Mucosa of descending colon (tissue), 3 donors: ENCODE measurements around the gene RBM17. TPM values are rescaled to one million over a fixed set of nuclear protein-coding genes. Genes with fewer than 3 reads are reported as not detected.
A peak's percentile ranks its signal among the peaks of the same experiment; 100 is the strongest.

Experiments
- ATAC-seq: fragments of 200-7000 bp; cut with Tn5 transposase; one replicate; pipeline ENCODE4 v1.9.1; 2020; ENCODE audit warnings: mild to moderate bottlenecking, moderate library complexity
- DNase-seq, 3 donors: peaks; one replicate each; pipeline ENCODE4 v3.0.0-alpha.2; 2020
- H3K36me3 ChIP-seq: fragments of 200-600 bp; one replicate; pipeline ENCODE4 v1.8.0; 2021; ENCODE audit warnings: low read depth, mild to moderate bottlenecking
- H3K4me1 ChIP-seq: fragments of 200-600 bp; one replicate; pipeline ENCODE4 v1.8.0; 2021; ENCODE audit warnings: low read depth, mild to moderate bottlenecking
- H3K4me3 ChIP-seq: fragments of 200-600 bp; one replicate; pipeline ENCODE4 v1.8.0; 2021; ENCODE audit warnings: mild to moderate bottlenecking
- H3K9me3 ChIP-seq: fragments of 200-600 bp; one replicate; pipeline ENCODE4 v1.8.0; 2021; ENCODE audit warnings: mild to moderate bottlenecking
- CTCF ChIP-seq: fragments of 200-600 bp; IDR thresholded peaks from one replicate; pipeline ENCODE4 v1.8.0; 2022; ENCODE audit warnings: antibody characterized with exemption, mild to moderate bottlenecking
- intact Hi-C, 2 donors: fragments of 100-400 bp; cut with DNase I in 1 of 2; cut with micrococcal nuclease in 1 of 2; formaldehyde crosslinking; loops; one replicate each; pipeline versions ENCODE4 v1.11.0 to v1.11.1; 2022; cut with DNase I, micrococcal nuclease
- total RNA-seq, 3 donors: library from RNA; stranded (reverse); fragmentation: NEBNext Ultra II Directional in 2 of 3; extraction: Animal tissue kit (Norgen Biotek cat#: 25700) in 2 of 3; gene quantifications; one replicate each; pipeline versions ENCODE4 v1.2.1 to v1.2.4, GENCODE V29; 2021 to 2023
- donor health status: DM: no; HTN: no; CAD: no; lungs with moderate emphysema.
- donor health status: DM: no; HTN: no; CAD: no.
- donor health status: DM: no; HTN: yes; CAD: no.

RBM17 gene
- total RNA-seq, 3 donors from 2014 or later, result 87.4 to 100 (median 90.8) TPM

GRCh38 chr10:6053816-6054631 lies 34.8 kb upstream of the RBM17 start:
- intact Hi-C loops, result no loop called here

GRCh38 chr10:6054884-6055283 lies 34.0 kb upstream of the RBM17 start:
- DNase-seq, result peak in 1 of 3 donors; percentile 0
- no peak for TF ChIP-seq CTCF
- Histone ChIP-seq H3K36me3 (no peaks in the 10 kb centered on the region), H3K9me3 (no peaks in the 10 kb centered on the region), H3K4me1 (peaks cover 15% of the 10 kb centered on the region), H3K4me3 (no peak overlapping the region)
- intact Hi-C loops, result no loop called here
- ATAC-seq, result no peak

More at GRCh38 chr10:6053816-6054631, 34.8 kb upstream of the RBM17 start:
- no peak overlapping the region for H3K4me3 ChIP-seq
- peaks cover 15% of the 10 kb centered on the region for H3K4me1 ChIP-seq
- H3K36me3 ChIP-seq, result no peaks in the 10 kb centered on the region
- ATAC-seq, result peak; percentile 39
- H3K9me3 ChIP-seq, result no peaks in the 10 kb centered on the region
- DNase-seq, result peak; percentile 56 to 75 (median 68)
- no peak for TF ChIP-seq CTCF

- ATAC-seq, result no peak
- peaks cover 15% of the 10 kb centered on the region for H3K4me1 ChIP-seq
- no peaks in the 10 kb centered on the region for H3K36me3 ChIP-seq
- intact Hi-C loops, result no loop called here
- no peak for TF ChIP-seq CTCF
- no peaks in the 10 kb centered on the region for H3K9me3 ChIP-seq
- no peak overlapping the region for H3K4me3 ChIP-seq
- DNase-seq, result no peak
Measured at GRCh38 chr10:6055929-6056328, 32.9 kb upstream of the RBM17 start.

GRCh38 chr10:6056411-6057135 lies 32.3 kb upstream of the RBM17 start:
- no peak for TF ChIP-seq CTCF
- DNase-seq, result no peak
- no peak for ATAC-seq
- H3K4me3 ChIP-seq, result no peak overlapping the region
- H3K4me1 ChIP-seq, result peaks cover 15% of the 10 kb centered on the region
- no peaks in the 10 kb centered on the region for H3K36me3 ChIP-seq
- H3K9me3 ChIP-seq, result no peaks in the 10 kb centered on the region
- intact Hi-C loops, result no loop called here

GRCh38 chr10:6058682-6059475 lies 30.0 kb upstream of the RBM17 start:
- no peak for TF ChIP-seq CTCF
- intact Hi-C loops, result no loop called here
- DNase-seq (no peak), ATAC-seq (no peak)
- H3K9me3 ChIP-seq, result no peaks in the 10 kb centered on the region
- no peaks in the 10 kb centered on the region for H3K36me3 ChIP-seq
- H3K4me3 ChIP-seq, result no peak overlapping the region
- peaks cover 3% of the 10 kb centered on the region for H3K4me1 ChIP-seq
